Epithelial cell of proximal tubule (primary cell): ENCODE results near the gene ABLIM2. TPM values are rescaled to one million over a fixed set of nuclear protein-coding genes. Genes with fewer than 3 reads are reported as not detected.
A peak's percentile ranks its signal among the peaks of the same experiment; 100 is the strongest.

Source experiments
- DNase-seq: peaks from one replicate; pipeline ENCODE4 v3.0.0-alpha.2; 2011; ENCODE audit warnings: low read depth
- H3K4me3 ChIP-seq: 2 replicates; pipeline ENCODE4 v1.5.1; 2011; ENCODE audit warnings: low read depth, mild to moderate bottlenecking, low read length
- CTCF ChIP-seq: conservative IDR thresholded peaks from 2 replicates; pipeline ENCODE4 v1.5.1; 2012; ENCODE audit warnings: low read depth, mild to moderate bottlenecking, low read length
- total RNA-seq: library from RNA; depleted of rRNA; stranded (reverse); fragments of >200 nt; gene quantifications from 2 replicates; pipeline ENCODE4 v1.2.3, GENCODE V29; 2015

ABLIM2 gene
- total RNA-seq, 1 donor from 2014 or later = 1.0 TPM

DNA sequence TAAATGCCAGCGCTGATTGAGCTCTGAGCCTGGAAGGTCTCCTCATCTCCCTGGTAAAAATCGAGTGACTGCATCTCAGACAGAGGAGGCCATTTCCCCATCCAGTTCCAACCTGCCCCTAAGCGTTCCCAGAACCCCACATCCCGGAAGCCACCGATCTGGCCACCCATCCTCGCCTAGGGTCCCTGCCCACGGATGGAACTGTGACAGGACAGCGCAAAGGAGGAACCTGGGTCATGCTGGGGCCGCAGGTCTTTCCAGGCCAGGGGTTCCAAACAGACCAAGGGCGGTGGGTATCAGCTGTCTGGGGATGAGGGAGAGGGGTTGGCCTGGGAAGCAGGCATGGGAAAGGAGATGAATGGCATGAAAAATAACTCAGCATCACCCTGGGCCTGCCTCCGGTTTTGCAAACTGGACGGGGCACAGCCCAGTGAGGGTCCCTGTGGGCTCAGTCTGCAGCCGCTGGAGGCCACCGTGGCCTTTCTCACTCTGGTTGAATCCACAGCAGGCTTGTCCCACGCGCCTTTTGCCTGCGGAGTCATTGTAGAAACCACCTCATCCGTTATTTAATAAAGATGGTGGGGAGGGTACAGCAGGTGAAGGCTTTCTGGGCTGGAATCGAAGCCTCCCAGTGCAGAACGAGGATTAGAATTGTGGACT, 49.1 kb downstream of the ABLIM2 start:
- no peak for DNase-seq
- no peak overlapping the region for H3K4me3 ChIP-seq
- no peak for TF ChIP-seq CTCF

GRCh38 chr4:8108991-8109390, 49.6 kb downstream of the ABLIM2 start:
- no peak for TF ChIP-seq CTCF
- no peak for DNase-seq

DNA sequence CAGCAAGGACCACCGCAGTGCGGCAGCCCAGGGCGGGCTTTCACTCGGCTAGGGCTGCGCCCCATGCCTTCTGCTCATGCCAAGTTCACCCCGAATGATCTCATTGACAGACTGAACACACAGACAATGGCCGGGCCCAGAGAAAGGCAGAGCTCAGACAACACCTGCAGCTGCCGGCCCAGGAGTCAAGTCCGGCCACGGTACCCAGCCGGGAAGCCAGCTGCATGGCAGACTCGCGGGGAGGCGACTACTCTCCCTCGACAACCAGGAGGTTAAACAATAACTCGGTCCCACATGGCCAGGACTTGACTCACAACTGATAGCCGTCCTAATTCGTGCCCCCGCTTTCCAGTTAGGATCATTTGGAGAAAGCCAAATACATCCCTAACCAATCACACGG, 50.4 kb downstream of the ABLIM2 start:
- no peak for TF ChIP-seq CTCF
- no peak for DNase-seq
- no peak overlapping the region for H3K4me3 ChIP-seq

More at GRCh38 chr4:8108991-8109390, 49.6 kb downstream of the ABLIM2 start:
- H3K4me3 ChIP-seq = no peak overlapping the region

DNA sequence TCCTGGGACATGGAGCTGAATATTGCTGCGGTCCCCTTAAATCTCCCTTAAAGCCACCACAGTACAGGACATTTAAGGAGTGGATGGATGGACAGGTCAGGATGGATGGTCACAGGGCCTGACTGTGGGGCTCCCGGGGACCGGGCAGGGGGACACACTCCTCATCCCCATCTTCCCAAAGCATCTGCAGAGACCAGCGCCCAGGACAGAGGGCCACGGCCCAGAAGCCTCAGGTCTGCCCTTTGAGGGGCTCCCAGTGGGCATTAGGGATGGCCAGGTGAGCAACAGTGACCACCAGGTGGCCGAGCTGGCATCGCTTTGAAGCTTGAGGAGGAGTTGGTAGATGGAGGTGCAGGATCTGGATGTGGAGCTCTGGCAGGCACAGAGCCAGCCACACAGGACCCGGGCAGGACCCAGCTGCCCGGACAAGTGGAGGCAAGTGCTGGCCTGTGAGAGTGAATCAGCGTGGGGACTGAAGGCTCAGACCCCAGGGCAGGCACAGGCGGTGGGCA, 51.4 kb downstream of the ABLIM2 start:
- H3K4me3 ChIP-seq = no peak overlapping the region
- TF ChIP-seq CTCF = peak; percentile 20
- no peak for DNase-seq

- no peak overlapping the region for H3K4me3 ChIP-seq
- no peak for TF ChIP-seq CTCF
- no peak for DNase-seq
Observed at GRCh38 chr4:8106451-8107025, 52.1 kb downstream of the ABLIM2 start.

- no peak for DNase-seq
- H3K4me3 ChIP-seq = no peak overlapping the region
- no peak for TF ChIP-seq CTCF
Observed at GRCh38 chr4:8105306-8106100, 53.1 kb downstream of the ABLIM2 start.
